DND-41 (cell line): Measurements from ENCODE around the gene SLC1A3.

Experiments used
- ATAC-seq: fragments of 200-7000 bp; cut with Tn5 transposase; 3 replicates; pipeline ENCODE4 v1.9.1; 2021; ENCODE audit warnings: low read depth; ENCODE audit not compliant: insufficient read depth
- DNase-seq: peaks from one replicate; pipeline ENCODE4 v3.0.0-alpha.2; 2020
- H2AFZ ChIP-seq: 2 replicates; pipeline ENCODE4 v1.6.0; 2012; ENCODE audit warnings: low read depth, low read length
- H3K27ac ChIP-seq: 2 replicates; pipeline ENCODE4 v1.5.1; 2012; ENCODE audit warnings: low read length, inconsistent platforms
- H3K27me3 ChIP-seq: fragments of 200-600 bp; sonication (generic); 2 replicates; pipeline ENCODE4 v1.6.0; 2012; ENCODE audit warnings: low read length, mild to moderate bottlenecking, inconsistent platforms; ENCODE audit not compliant: insufficient read depth, poor library complexity
- H3K36me3 ChIP-seq: 2 replicates; pipeline ENCODE4 v1.5.1; 2012; ENCODE audit warnings: low read length, inconsistent platforms; ENCODE audit not compliant: insufficient read depth
- H3K4me1 ChIP-seq: 2 replicates; pipeline ENCODE4 v1.5.1; 2012; ENCODE audit warnings: mild to moderate bottlenecking, low read length; ENCODE audit not compliant: insufficient read depth
- H3K4me2 ChIP-seq: 2 replicates; pipeline ENCODE4 v1.6.0; 2012; ENCODE audit warnings: mild to moderate bottlenecking, moderate library complexity, low read length, inconsistent platforms; ENCODE audit not compliant: insufficient read depth
- H3K4me3 ChIP-seq, 2 experiments: fragments of 200-600 bp in 1 of 2; shearing (Covaris generic) in 1 of 2; 2 replicates each; pipeline ENCODE4 v1.5.1; 2012 to 2016; ENCODE audit warnings: inconsistent platforms in 2 of 2, low read length in 2 of 2, mild to moderate bottlenecking in 2 of 2, low read depth in 1 of 2, moderate library complexity in 1 of 2
- H3K79me2 ChIP-seq: 2 replicates; pipeline ENCODE4 v1.6.0; 2012; ENCODE audit warnings: low read length, inconsistent platforms; ENCODE audit not compliant: insufficient read depth
- H3K9ac ChIP-seq: 2 replicates; pipeline ENCODE4 v1.6.0; 2012; ENCODE audit warnings: low read depth, mild to moderate bottlenecking, inconsistent platforms, low read length, moderate library complexity
- H3K9me3 ChIP-seq: 2 replicates; pipeline ENCODE4 v1.5.1; 2012; ENCODE audit warnings: low read length, moderate library complexity, mild to moderate bottlenecking, inconsistent platforms; ENCODE audit not compliant: insufficient read depth, severe bottlenecking
- H4K20me1 ChIP-seq: 2 replicates; pipeline ENCODE4 v1.6.0; 2012; ENCODE audit warnings: low read length; ENCODE audit not compliant: insufficient read depth
- EZH2 ChIP-seq: IDR thresholded peaks from 3 replicates; pipeline ENCODE4 v1.6.1; 2012; ENCODE audit warnings: borderline replicate concordance, low read depth, mild to moderate bottlenecking, moderate library complexity, low read length, inconsistent platforms; ENCODE audit not compliant: severe bottlenecking
- TF ChIP-seq, protein P1 (sequence below): IDR thresholded peaks from 2 replicates; pipeline ENCODE4 v1.5.1; 2012; ENCODE audit warnings: borderline replicate concordance, low read length, moderate library complexity, mild to moderate bottlenecking; ENCODE audit not compliant: poor library complexity, severe bottlenecking; ENCODE audit errors: extremely low read depth

SLC1A3 gene

GRCh38 chr5:36658038-36658756 is 51.8 kb downstream of the SLC1A3 start:
- H2AFZ ChIP-seq, result no peak overlapping the region
- no peaks in the 10 kb centered on the region for H3K79me2 ChIP-seq
- H3K4me2 ChIP-seq, result no peak overlapping the region
- H4K20me1 ChIP-seq, result 0 out of 2 replicates have a peak, but pooled peaks cover 3% of the 10 kb centered on the region
- ATAC-seq (no peak), DNase-seq (no peak)
- peaks cover 16% of the 10 kb centered on the region for H3K27me3 ChIP-seq
- H3K9me3 ChIP-seq, result no peaks in the 10 kb centered on the region
- H3K36me3 ChIP-seq, result no peaks in the 10 kb centered on the region
- no peaks in the 10 kb centered on the region for H3K4me1 ChIP-seq
- TF ChIP-seq, protein P1, sequence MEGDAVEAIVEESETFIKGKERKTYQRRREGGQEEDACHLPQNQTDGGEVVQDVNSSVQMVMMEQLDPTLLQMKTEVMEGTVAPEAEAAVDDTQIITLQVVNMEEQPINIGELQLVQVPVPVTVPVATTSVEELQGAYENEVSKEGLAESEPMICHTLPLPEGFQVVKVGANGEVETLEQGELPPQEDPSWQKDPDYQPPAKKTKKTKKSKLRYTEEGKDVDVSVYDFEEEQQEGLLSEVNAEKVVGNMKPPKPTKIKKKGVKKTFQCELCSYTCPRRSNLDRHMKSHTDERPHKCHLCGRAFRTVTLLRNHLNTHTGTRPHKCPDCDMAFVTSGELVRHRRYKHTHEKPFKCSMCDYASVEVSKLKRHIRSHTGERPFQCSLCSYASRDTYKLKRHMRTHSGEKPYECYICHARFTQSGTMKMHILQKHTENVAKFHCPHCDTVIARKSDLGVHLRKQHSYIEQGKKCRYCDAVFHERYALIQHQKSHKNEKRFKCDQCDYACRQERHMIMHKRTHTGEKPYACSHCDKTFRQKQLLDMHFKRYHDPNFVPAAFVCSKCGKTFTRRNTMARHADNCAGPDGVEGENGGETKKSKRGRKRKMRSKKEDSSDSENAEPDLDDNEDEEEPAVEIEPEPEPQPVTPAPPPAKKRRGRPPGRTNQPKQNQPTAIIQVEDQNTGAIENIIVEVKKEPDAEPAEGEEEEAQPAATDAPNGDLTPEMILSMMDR, result no peak
- TF ChIP-seq EZH2, result no peak
- no peak overlapping the region for H3K4me3 ChIP-seq
- H3K9ac ChIP-seq, result no peak overlapping the region
- no peak overlapping the region for H3K27ac ChIP-seq

DNA sequence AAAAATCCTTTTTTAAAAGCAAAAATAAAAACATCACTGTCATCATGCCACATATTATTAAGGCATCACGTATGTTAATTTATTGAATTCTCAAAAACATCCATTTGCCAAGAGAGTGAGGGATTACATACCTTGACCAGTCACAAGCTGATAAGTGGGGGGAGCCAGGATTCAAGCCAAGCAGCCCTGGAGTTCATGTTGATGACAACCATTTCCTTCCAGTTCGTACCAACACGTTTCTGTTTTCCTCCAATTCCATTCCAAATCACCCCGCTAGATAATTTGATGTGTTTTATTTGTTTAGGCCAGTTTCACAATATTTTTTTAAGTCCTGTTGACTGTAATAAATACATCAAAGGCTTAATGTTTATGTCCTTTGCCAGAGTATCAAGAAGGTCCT is 53.0 kb downstream of the SLC1A3 start:
- Histone ChIP-seq H3K9ac (no peak overlapping the region), H3K27ac (no peak overlapping the region), H3K27me3 (peaks cover 14% of the 10 kb centered on the region), H4K20me1 (0 out of 2 replicates have a peak, but pooled peaks cover 2% of the 10 kb centered on the region), H3K79me2 (no peaks in the 10 kb centered on the region), H3K4me2 (no peak overlapping the region), H3K4me3 (no peak overlapping the region), H2AFZ (no peak overlapping the region), H3K4me1 (no peaks in the 10 kb centered on the region), H3K9me3 (no peaks in the 10 kb centered on the region), H3K36me3 (no peaks in the 10 kb centered on the region)
- no peak for DNase-seq
- TF ChIP-seq, protein P1, result no peak
- TF ChIP-seq EZH2, result no peak
- no peak for ATAC-seq

DNA sequence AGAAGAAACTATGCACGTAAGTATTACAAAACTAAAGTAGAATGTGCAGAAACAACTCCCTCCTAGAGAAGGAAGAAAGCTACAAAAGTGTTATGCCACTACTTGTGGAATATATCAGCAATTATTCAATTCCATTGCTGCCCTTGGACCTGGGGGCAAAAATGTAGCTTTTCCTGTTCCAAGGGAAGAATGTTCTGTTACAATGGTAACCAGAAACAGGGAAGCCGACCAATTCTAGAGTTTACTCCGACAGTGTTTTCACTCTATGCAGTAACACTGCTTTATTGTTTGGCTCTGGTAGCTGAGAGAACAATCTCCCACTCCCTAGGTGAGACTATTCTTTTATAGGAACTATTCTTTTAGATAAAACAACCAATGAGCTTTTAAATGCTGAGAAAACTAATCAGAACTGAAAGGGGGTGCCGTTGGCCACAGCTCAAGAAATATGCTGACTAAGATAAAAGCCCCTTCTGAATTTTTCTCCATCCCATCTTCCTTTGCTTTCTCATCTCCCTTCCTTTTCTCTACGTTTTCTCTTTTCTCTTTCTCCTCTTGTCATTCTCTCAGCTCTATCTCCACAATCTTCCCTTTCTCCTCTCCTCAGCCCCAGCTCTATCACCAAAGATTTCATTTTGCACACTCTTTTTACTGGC is 54.1 kb downstream of the SLC1A3 start:
- ATAC-seq (no peak), DNase-seq (no peak)
- no peaks in the 10 kb centered on the region for H3K4me1 ChIP-seq
- no peak overlapping the region for H2AFZ ChIP-seq
- TF ChIP-seq, protein P1, result no peak
- TF ChIP-seq EZH2, result no peak
- H3K4me2 ChIP-seq, result no peak overlapping the region
- H3K27me3 ChIP-seq, result peaks cover 8% of the 10 kb centered on the region
- no peaks in the 10 kb centered on the region for H4K20me1 ChIP-seq
- no peaks in the 10 kb centered on the region for H3K79me2 ChIP-seq
- no peak overlapping the region for H3K27ac ChIP-seq
- no peaks in the 10 kb centered on the region for H3K36me3 ChIP-seq
- no peak overlapping the region for H3K4me3 ChIP-seq
- no peaks in the 10 kb centered on the region for H3K9me3 ChIP-seq
- no peak overlapping the region for H3K9ac ChIP-seq
